Hematopoietic multipotent progenitor cell treated with erythropoietin and hydrocortisone succinate and interleukin-3 and kit ligand, for 6 days (in vitro differentiated cells): ENCODE data around the gene TRMT61A.
"Not testable (repeated sequence)": the region's sequence is repeated elsewhere in the genome, so short reads cannot be mapped to it uniquely, and the experiment has no call there.

Experiments used
- DNase-seq: peaks from one replicate; pipeline ENCODE4 v3.0.0-alpha.2; 2015

The TRMT61A gene

GRCh38 chr14:103509864-103510723, 18.9 kb upstream of the TRMT61A start:
- DNase-seq = no peak

DNA sequence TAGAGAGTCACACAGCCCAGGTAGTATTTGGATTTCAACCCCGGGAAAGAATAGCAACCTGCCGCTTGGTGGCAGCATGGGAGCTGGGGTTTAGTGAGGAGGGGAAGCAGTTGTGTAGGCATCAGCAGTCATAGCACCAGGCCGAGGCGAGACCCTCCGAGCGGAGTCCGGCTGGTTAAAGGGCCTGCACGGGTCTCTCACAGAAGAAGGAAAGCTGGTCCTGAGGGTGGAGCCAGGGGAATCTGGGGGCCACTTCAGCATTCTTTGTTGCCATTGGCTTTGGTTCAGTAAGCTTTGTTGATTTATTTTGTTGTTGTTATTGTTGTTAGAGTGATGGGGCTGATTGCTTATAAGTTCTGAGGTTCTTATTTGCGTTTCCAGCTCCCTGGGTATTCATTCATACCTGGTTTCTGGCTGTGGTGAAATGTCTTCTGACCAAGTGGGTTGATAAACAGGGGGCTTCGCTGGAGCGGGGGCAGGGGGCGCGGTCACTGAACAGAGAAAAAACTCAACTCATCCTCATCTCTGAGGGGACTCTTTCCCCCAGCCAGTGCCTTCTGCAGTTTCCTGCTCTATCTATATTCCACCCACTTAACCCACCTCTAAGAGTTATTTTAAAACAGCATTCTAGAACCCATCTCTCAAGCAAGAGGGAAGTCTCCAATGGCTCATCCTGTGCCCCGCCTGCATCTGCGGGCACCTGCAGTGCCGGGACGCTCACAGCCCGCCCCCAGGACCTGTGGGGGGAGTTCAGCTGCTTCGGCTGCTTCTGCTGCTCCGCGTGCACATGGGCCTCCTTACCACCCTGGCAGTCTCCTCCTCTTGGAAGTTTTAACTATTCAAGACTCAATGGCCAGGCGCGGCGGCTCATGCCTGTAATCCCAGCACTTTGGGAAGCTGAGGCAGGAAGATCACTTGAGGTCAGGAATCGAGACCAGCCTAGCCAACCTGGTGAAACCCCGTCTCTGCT, 18.0 kb upstream of the TRMT61A start:
- no peak for DNase-seq

- not testable (repeated sequence) for DNase-seq
Measured at GRCh38 chr14:103512180-103512579, 16.8 kb upstream of the TRMT61A start.

- peak; percentile 82 for DNase-seq
Measured at GRCh38 chr14:103512701-103513611, 16.0 kb upstream of the TRMT61A start.

DNA sequence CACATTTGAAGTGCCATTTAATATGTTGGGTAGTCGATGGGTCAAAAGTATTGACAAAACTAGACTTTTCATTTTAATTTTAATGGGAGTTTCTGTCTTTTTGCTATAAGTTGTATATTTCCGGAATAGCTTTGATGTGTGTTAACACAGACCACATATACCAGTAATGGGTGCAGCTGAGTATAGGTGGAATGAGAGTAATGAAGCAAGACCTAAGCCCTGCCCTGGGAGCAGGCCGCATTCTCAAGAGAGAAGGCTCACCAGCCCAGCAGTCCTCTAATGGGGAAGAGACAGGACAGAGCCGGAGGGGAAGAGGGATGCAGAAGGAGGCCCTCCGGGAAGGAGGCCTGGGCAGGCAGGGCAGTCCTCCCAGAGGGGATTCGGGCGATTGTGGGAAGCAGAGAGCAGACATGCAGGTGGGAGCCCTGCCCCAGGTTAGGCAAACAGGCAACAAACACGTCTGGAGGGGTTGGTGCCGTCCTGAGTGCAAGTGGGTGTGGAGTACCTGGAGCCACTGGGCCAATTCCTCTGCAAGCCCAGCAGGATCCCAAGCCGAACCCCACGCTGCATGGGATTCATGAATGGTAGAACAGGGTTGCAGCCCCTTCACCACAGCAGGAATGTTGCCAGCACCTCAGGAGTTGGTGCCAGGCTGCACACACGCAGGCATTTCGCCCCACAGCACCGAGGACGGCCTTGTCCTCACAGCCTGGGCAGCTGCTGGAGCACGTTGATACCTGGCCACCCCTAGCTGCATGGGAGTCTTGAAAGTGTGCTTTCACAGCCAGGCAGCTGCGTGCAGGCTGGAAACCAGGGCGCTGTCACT, 14.2 kb upstream of the TRMT61A start:
- no peak for DNase-seq

GRCh38 chr14:103516426-103517173, 12.4 kb upstream of the TRMT61A start:
- DNase-seq = no peak

GRCh38 chr14:103517174-103517566, 11.8 kb upstream of the TRMT61A start:
- DNase-seq = no peak

DNA sequence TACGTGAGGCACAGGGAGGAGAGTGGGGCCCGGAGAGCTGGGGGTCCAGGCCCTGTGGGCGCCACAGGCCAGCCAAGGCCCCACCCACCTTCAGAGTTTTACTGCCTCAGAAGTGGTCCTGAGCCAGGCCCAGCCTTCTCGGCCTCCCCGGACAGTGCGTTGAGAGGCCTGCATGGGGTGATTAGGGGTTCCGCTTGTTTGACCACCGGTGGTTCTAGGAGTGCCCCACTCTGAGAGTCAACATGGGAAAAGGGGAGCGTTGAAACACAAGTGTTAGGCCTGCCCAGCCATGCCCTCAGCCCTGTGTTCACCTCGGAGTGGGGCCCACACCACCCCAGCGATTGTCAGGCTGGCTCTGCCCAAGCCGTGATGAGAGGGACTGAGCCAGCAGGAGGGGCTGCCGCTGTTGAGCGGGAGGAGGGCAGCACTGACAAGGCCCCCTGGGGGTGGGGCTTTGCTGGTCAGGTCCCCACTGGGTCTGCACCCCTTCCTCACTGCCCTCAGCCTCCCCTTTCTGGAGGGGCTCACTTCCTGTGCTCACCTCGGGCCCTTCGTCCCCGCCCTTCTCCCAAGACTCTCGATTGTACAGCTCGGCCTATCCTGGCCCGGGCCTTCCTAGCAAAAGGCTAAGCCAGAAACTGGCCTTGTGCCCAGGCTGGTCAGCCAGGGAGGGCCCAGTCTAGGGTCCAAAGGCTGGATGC, 11.1 kb upstream of the TRMT61A start:
- no peak for DNase-seq

GRCh38 chr14:103518422-103519042, 10.5 kb upstream of the TRMT61A start:
- peak; percentile 75 for DNase-seq

- peak; percentile 68 for DNase-seq
Measured at GRCh38 chr14:103519043-103519836, 9.8 kb upstream of the TRMT61A start.

DNA sequence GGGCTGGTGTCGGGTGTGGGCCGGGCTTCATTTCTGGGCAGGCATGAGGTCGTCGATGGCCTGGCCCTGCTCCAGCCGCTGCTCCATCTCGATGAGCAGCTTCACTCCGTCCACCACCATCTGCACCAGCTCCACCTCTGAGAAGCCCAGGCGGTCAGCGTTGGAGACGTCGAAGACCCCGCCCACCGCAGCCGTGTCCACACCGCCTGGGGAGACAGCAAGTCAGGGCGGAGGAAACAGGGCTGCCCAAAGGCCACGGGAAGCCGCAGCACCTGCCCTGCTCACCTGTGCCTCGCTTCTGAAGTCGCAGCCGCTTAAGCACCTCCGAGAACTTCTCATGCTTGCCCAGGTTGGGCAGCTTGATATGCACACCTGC, 9.2 kb upstream of the TRMT61A start:
- DNase-seq = no peak

DNA sequence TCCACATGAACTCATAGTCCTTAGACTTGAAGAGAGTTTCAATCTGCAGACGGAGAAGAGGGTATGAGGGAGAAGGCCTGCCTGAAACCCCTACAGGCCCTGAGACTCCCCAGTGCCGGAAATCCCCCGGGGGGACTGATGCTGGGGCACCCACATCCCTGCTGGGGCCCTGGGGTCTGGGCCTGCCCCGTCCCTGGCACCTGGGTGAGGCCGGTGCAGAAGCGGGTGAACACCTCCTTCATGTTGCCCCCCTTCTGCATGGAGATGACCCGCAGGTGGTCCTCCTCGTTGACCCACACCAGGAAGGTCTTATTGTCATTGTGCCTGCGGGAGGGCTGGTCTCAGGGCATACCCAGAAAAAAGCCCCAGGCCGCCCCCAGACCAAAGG, 8.7 kb upstream of the TRMT61A start:
- DNase-seq = no peak

- peak; percentile 89 for DNase-seq
Measured at GRCh38 chr14:103520657-103521437, 8.1 kb upstream of the TRMT61A start.

- DNase-seq = peak; percentile 64
Measured at GRCh38 chr14:103521438-103521950, 7.5 kb upstream of the TRMT61A start.

- DNase-seq = peak; percentile 43
Measured at GRCh38 chr14:103521951-103522563, 6.9 kb upstream of the TRMT61A start.

GRCh38 chr14:103522649-103523574, 6.1 kb upstream of the TRMT61A start, which contains the start of gene CKB:
TSS of gene CKB (minus strand) at chr14:103522830. CDS start at chr14:103522493, 337 bp downstream.
- peak; percentile 77 for DNase-seq
